Activated T-cell treated with anti-CD3 and anti-CD28 coated beads, Interleukin-2, amount 50 U/mL, for 24 hours (primary cell): ENCODE results near the gene FATE1.
A peak's percentile ranks its signal among the peaks of the same experiment; 100 is the strongest.

Experiments
- DNase-seq: peaks from one replicate; pipeline ENCODE4 v3.0.0-alpha.2; 2020
- H3K27ac Mint-ChIP-seq: 2 replicates; pipeline ENCODE4 v1.8.0; 2020; ENCODE audit warnings: mild to moderate bottlenecking, mixed read lengths
- H3K27me3 Mint-ChIP-seq: 2 replicates; pipeline ENCODE4 v1.8.0; 2020; ENCODE audit warnings: mixed read lengths
- H3K36me3 Mint-ChIP-seq: 2 replicates; pipeline ENCODE4 v1.8.0; 2020; ENCODE audit warnings: low read depth, mixed read lengths
- H3K4me1 Mint-ChIP-seq: 2 replicates; pipeline ENCODE4 v1.8.0; 2020; ENCODE audit warnings: low read depth, mixed read lengths
- H3K4me3 Mint-ChIP-seq: 2 replicates; pipeline ENCODE4 v1.8.0; 2020; ENCODE audit warnings: mild to moderate bottlenecking, moderate library complexity, mixed read lengths
- H3K9me3 Mint-ChIP-seq: 2 replicates; pipeline ENCODE4 v1.8.0; 2020; ENCODE audit warnings: mixed read lengths

The FATE1 gene

GRCh38 chrX:151743651-151744470 is 28.0 kb downstream of the FATE1 start:
- no peak overlapping the region for H3K27ac Mint-ChIP-seq
- peaks cover 41% of the 10 kb centered on the region for H3K27me3 Mint-ChIP-seq
- H3K4me1 Mint-ChIP-seq = no peaks in the 10 kb centered on the region
- H3K4me3 Mint-ChIP-seq = no peak overlapping the region
- no peaks in the 10 kb centered on the region for H3K36me3 Mint-ChIP-seq
- DNase-seq = no peak
- no peaks in the 10 kb centered on the region for H3K9me3 Mint-ChIP-seq

- no peaks in the 10 kb centered on the region for H3K4me1 Mint-ChIP-seq
- H3K27me3 Mint-ChIP-seq = peaks cover 53% of the 10 kb centered on the region
- H3K9me3 Mint-ChIP-seq = no peaks in the 10 kb centered on the region
- DNase-seq = no peak
- H3K27ac Mint-ChIP-seq = no peak overlapping the region
- no peak overlapping the region for H3K4me3 Mint-ChIP-seq
- no peaks in the 10 kb centered on the region for H3K36me3 Mint-ChIP-seq
These were observed 29.8 kb downstream of the FATE1 start for GRCh38 chrX:151745651-151746050.

- no peaks in the 10 kb centered on the region for H3K4me1 Mint-ChIP-seq
- no peak for DNase-seq
- peaks cover 55% of the 10 kb centered on the region for H3K27me3 Mint-ChIP-seq
- H3K36me3 Mint-ChIP-seq = no peaks in the 10 kb centered on the region
- no peak overlapping the region for H3K4me3 Mint-ChIP-seq
- H3K27ac Mint-ChIP-seq = no peak overlapping the region
- no peaks in the 10 kb centered on the region for H3K9me3 Mint-ChIP-seq
These were observed 30.7 kb downstream of the FATE1 start for GRCh38 chrX:151746502-151746901.

- Mint-ChIP-seq H3K4me1 (no peaks in the 10 kb centered on the region), H3K27ac (no peak overlapping the region), H3K9me3 (no peaks in the 10 kb centered on the region), H3K36me3 (no peaks in the 10 kb centered on the region), H3K27me3 (peaks cover 72% of the 10 kb centered on the region), H3K4me3 (no peak overlapping the region)
- DNase-seq = no peak
These were observed 34.7 kb downstream of the FATE1 start for GRCh38 chrX:151750511-151750910.

- H3K4me3 Mint-ChIP-seq = no peak overlapping the region
- H3K27ac Mint-ChIP-seq = no peak overlapping the region
- no peaks in the 10 kb centered on the region for H3K4me1 Mint-ChIP-seq
- peaks cover 70% of the 10 kb centered on the region for H3K27me3 Mint-ChIP-seq
- no peak for DNase-seq
- no peaks in the 10 kb centered on the region for H3K36me3 Mint-ChIP-seq
- no peaks in the 10 kb centered on the region for H3K9me3 Mint-ChIP-seq
These were observed 37.0 kb downstream of the FATE1 start for GRCh38 chrX:151752847-151753246.

GRCh38 chrX:151753313-151754046 is 37.6 kb downstream of the FATE1 start:
- Mint-ChIP-seq H3K4me1 (no peaks in the 10 kb centered on the region), H3K27me3 (peaks cover 70% of the 10 kb centered on the region), H3K4me3 (no peak overlapping the region), H3K36me3 (no peaks in the 10 kb centered on the region), H3K27ac (no peak overlapping the region), H3K9me3 (no peaks in the 10 kb centered on the region)
- peak; percentile 34 for DNase-seq

GRCh38 chrX:151754047-151754429 is 38.2 kb downstream of the FATE1 start:
- H3K27ac Mint-ChIP-seq = no peak overlapping the region
- H3K9me3 Mint-ChIP-seq = no peaks in the 10 kb centered on the region
- no peak for DNase-seq
- no peaks in the 10 kb centered on the region for H3K4me1 Mint-ChIP-seq
- H3K27me3 Mint-ChIP-seq = peaks cover 64% of the 10 kb centered on the region
- H3K4me3 Mint-ChIP-seq = no peak overlapping the region
- H3K36me3 Mint-ChIP-seq = no peaks in the 10 kb centered on the region

GRCh38 chrX:151754641-151755215 is 38.9 kb downstream of the FATE1 start:
- H3K4me3 Mint-ChIP-seq = no peak overlapping the region
- no peaks in the 10 kb centered on the region for H3K36me3 Mint-ChIP-seq
- no peaks in the 10 kb centered on the region for H3K9me3 Mint-ChIP-seq
- no peaks in the 10 kb centered on the region for H3K4me1 Mint-ChIP-seq
- peaks cover 57% of the 10 kb centered on the region for H3K27me3 Mint-ChIP-seq
- no peak for DNase-seq
- no peak overlapping the region for H3K27ac Mint-ChIP-seq

- no peaks in the 10 kb centered on the region for H3K9me3 Mint-ChIP-seq
- H3K4me1 Mint-ChIP-seq = no peaks in the 10 kb centered on the region
- H3K27ac Mint-ChIP-seq = no peak overlapping the region
- H3K36me3 Mint-ChIP-seq = no peaks in the 10 kb centered on the region
- no peak overlapping the region for H3K4me3 Mint-ChIP-seq
- peaks cover 24% of the 10 kb centered on the region for H3K27me3 Mint-ChIP-seq
- DNase-seq = no peak
These were observed 43.3 kb downstream of the FATE1 start for GRCh38 chrX:151759041-151759708.

GRCh38 chrX:151762802-151763201 is 47.0 kb downstream of the FATE1 start:
- no peak for DNase-seq
- no peak overlapping the region for H3K27ac Mint-ChIP-seq
- H3K9me3 Mint-ChIP-seq = no peaks in the 10 kb centered on the region
- H3K27me3 Mint-ChIP-seq = peaks cover 29% of the 10 kb centered on the region
- no peaks in the 10 kb centered on the region for H3K36me3 Mint-ChIP-seq
- H3K4me1 Mint-ChIP-seq = no peaks in the 10 kb centered on the region
- H3K4me3 Mint-ChIP-seq = no peak overlapping the region

- DNase-seq = no peak
- H3K27me3 Mint-ChIP-seq = peaks cover 37% of the 10 kb centered on the region
- no peaks in the 10 kb centered on the region for H3K4me1 Mint-ChIP-seq
- H3K9me3 Mint-ChIP-seq = no peaks in the 10 kb centered on the region
- H3K4me3 Mint-ChIP-seq = no peak overlapping the region
- H3K36me3 Mint-ChIP-seq = no peaks in the 10 kb centered on the region
- no peak overlapping the region for H3K27ac Mint-ChIP-seq
These were observed 47.9 kb downstream of the FATE1 start for GRCh38 chrX:151763711-151764110.

GRCh38 chrX:151765026-151765425 is 49.2 kb downstream of the FATE1 start:
- H3K36me3 Mint-ChIP-seq = no peaks in the 10 kb centered on the region
- peaks cover 38% of the 10 kb centered on the region for H3K27me3 Mint-ChIP-seq
- DNase-seq = no peak
- no peak overlapping the region for H3K27ac Mint-ChIP-seq
- no peaks in the 10 kb centered on the region for H3K9me3 Mint-ChIP-seq
- H3K4me3 Mint-ChIP-seq = no peak overlapping the region
- no peaks in the 10 kb centered on the region for H3K4me1 Mint-ChIP-seq

GRCh38 chrX:151771726-151772125 is 55.9 kb downstream of the FATE1 start:
- no peaks in the 10 kb centered on the region for H3K4me1 Mint-ChIP-seq
- H3K27me3 Mint-ChIP-seq = peaks cover 33% of the 10 kb centered on the region
- no peak overlapping the region for H3K27ac Mint-ChIP-seq
- H3K9me3 Mint-ChIP-seq = no peaks in the 10 kb centered on the region
- H3K36me3 Mint-ChIP-seq = no peaks in the 10 kb centered on the region
- DNase-seq = no peak
- no peak overlapping the region for H3K4me3 Mint-ChIP-seq
